Sigmoid colon (tissue), 7 donors: ENCODE data around the gene MBNL1. TPM values are rescaled to one million over a fixed set of nuclear protein-coding genes. Genes with fewer than 3 reads are reported as not detected.

Source experiments
- DNase-seq: peaks from one replicate; pipeline ENCODE4 v3.0.0-alpha.2; 2019
- H3K27ac ChIP-seq, 4 donors: fragments of 200-600 bp; sonication (generic); one replicate each; pipeline ENCODE4 v1.5.1; 2016 to 2019; ENCODE audit warnings: mild to moderate bottlenecking in 1 of 4
- H3K27me3 ChIP-seq, 3 donors: fragments of 200-600 bp; sonication (generic); one replicate each; pipeline ENCODE4 v1.5.1; 2019; ENCODE audit warnings: mild to moderate bottlenecking in 1 of 3
- H3K36me3 ChIP-seq, 4 donors: fragments of 200-600 bp; sonication (generic); one replicate each; pipeline ENCODE4 v1.5.1; 2016 to 2019
- H3K4me1 ChIP-seq, 4 donors: fragments of 200-600 bp; sonication (generic); one replicate each; pipeline ENCODE4 v1.5.1; 2017 to 2019
- H3K4me3 ChIP-seq, 4 donors: fragments of 200-600 bp; sonication (generic); one replicate each; pipeline ENCODE4 v1.5.1; 2017 to 2019; ENCODE audit warnings: mild to moderate bottlenecking in 2 of 4, moderate library complexity in 1 of 4
- H3K9me3 ChIP-seq, 4 donors: fragments of 200-600 bp in 3 of 4; sonication (generic) in 3 of 4; one replicate each; pipeline versions ENCODE4 v1.5.1 to v1.6.1; 2013 to 2019
- CTCF ChIP-seq, 4 experiments: fragments of 450-650 bp in 3 of 4; fragments of 200-600 bp in 1 of 4; IDR thresholded peaks; one replicate each; pipeline ENCODE4 v1.5.1; 2016 to 2019; ENCODE audit warnings: antibody characterized with exemption in 4 of 4, mild to moderate bottlenecking in 3 of 4, moderate library complexity in 2 of 4
- EP300 ChIP-seq, 4 donors: sonication (generic); formaldehyde crosslinking; IDR thresholded peaks; one replicate each; pipeline ENCODE4 v1.6.1; 2017; ENCODE audit warnings: antibody characterized with exemption in 4 of 4
- POLR2A ChIP-seq, 2 donors: fragments of 450-650 bp; IDR thresholded peaks; one replicate each; pipeline ENCODE4 v1.6.1; 2016; ENCODE audit warnings: antibody characterized with exemption in 2 of 2, mild to moderate bottlenecking in 2 of 2, moderate library complexity in 2 of 2
- POLR2AphosphoS5 ChIP-seq, 4 donors: sonication (generic); formaldehyde crosslinking; IDR thresholded peaks; one replicate each; pipeline ENCODE4 v1.6.1; 2017; ENCODE audit warnings: antibody characterized with exemption in 4 of 4
- WGBS, 2 donors: extraction: QIAGEN DNeasy Blood & Tissue Kit; methylation state at CpG; one replicate each; pipeline ENCODE4 v1.1.7; 2013; 5-methylcytosine and 5-hydroxymethylcytosine counted together
- intact Hi-C: fragments of 100-400 bp; cut with DNase I; formaldehyde crosslinking; loops from one replicate; pipeline ENCODE4 v1.15.1; 2023
- polyA plus RNA-seq, 3 donors: library from polyadenylated mRNA; stranded (reverse); fragments of 200-250 nt; gene quantifications; one replicate each; pipeline ENCODE4 v1.2.3, GENCODE V29; 2013
- total RNA-seq, 4 donors: library from RNA; depleted of rRNA; stranded (reverse); fragments of >200 nt; gene quantifications; one replicate each; pipeline ENCODE4 v1.1.0, GENCODE V29; 2016
- donor health status: healthy with polysubstance abuse.
- donor health status: Bipolar disorder and iron deficiency.
- donor health status: healthy.

MBNL1 gene
- total and polyA plus RNA-seq, 7 donors: 60.5 to 898 (median 602) TPM

GRCh38 chr3:152278756-152279427 is 10.2 kb downstream of the MBNL1 start:
- Histone ChIP-seq H3K27me3 (no peaks in the 10 kb centered on the region), H3K4me1 (peaks cover 0 to 100% (median 93%) of the 10 kb centered on the region in 4 donors), H3K36me3 (no peaks in the 10 kb centered on the region), H3K27ac (peak overlapping the region; percentile 98 to 99 (median 99)), H3K9me3 (no peaks in the 10 kb centered on the region), H3K4me3 (no peak overlapping the region)
- intact Hi-C loops: no loop called here
- no peak for TF ChIP-seq POLR2A (IDR thresholded peaks at IDR 0.05)
- no peak for TF ChIP-seq CTCF (IDR thresholded peaks at IDR 0.05)
- no peak for TF ChIP-seq POLR2AphosphoS5 (IDR thresholded peaks at IDR 0.05)
- TF ChIP-seq EP300 (IDR thresholded peaks at IDR 0.05): no peak
- 62 to 73% methylated on average over 6 of the region's 6 CpGs for WGBS, 2 donors
- no peak for DNase-seq

- Histone ChIP-seq H3K27me3 (no peaks in the 10 kb centered on the region), H3K9me3 (no peaks in the 10 kb centered on the region), H3K4me1 (peaks cover 0 to 100% (median 93%) of the 10 kb centered on the region in 4 donors), H3K4me3 (peak overlapping the region in 1 of 4 donors; percentile 3), H3K36me3 (no peaks in the 10 kb centered on the region), H3K27ac (peak overlapping the region; percentile 98 to 99 (median 99))
- no peak for DNase-seq
- WGBS, 2 donors: 68 to 85% methylated on average over 3 of the region's 3 CpGs
- TF ChIP-seq POLR2AphosphoS5 (IDR thresholded peaks at IDR 0.05): no peak
- no peak for TF ChIP-seq POLR2A (IDR thresholded peaks at IDR 0.05)
- TF ChIP-seq EP300 (IDR thresholded peaks at IDR 0.05): no peak
- no peak for TF ChIP-seq CTCF (IDR thresholded peaks at IDR 0.05)
- intact Hi-C loops: no loop called here
These were observed 10.8 kb downstream of the MBNL1 start for GRCh38 chr3:152279479-152279878.

- H3K27me3 ChIP-seq: no peaks in the 10 kb centered on the region
- no peak for TF ChIP-seq POLR2AphosphoS5 (IDR thresholded peaks at IDR 0.05)
- TF ChIP-seq EP300 (IDR thresholded peaks at IDR 0.05): no peak
- TF ChIP-seq POLR2A (IDR thresholded peaks at IDR 0.05): no peak
- no peak for TF ChIP-seq CTCF (IDR thresholded peaks at IDR 0.05)
- H3K36me3 ChIP-seq: no peaks in the 10 kb centered on the region
- H3K4me1 ChIP-seq: peaks cover 0 to 98% (median 90%) of the 10 kb centered on the region in 4 donors
- no peaks in the 10 kb centered on the region for H3K9me3 ChIP-seq
- peak overlapping the region in 1 of 4 donors; percentile 3 for H3K4me3 ChIP-seq
- peak overlapping the region; percentile 27 to 99 (median 98) for H3K27ac ChIP-seq
- intact Hi-C loops: no loop called here
- 36 to 68% methylated on average over 3 of the region's 3 CpGs for WGBS, 2 donors
- DNase-seq: no peak
These were observed 11.8 kb downstream of the MBNL1 start for GRCh38 chr3:152280539-152280938.

- H3K4me3 ChIP-seq: no peak overlapping the region
- no peaks in the 10 kb centered on the region for H3K9me3 ChIP-seq
- WGBS, 2 donors: 54 to 73% methylated on average over 2 of the region's 2 CpGs
- H3K27ac ChIP-seq: peak overlapping the region; percentile 27 to 99 (median 78)
- no peaks in the 10 kb centered on the region for H3K27me3 ChIP-seq
- no peaks in the 10 kb centered on the region for H3K36me3 ChIP-seq
- no peak for TF ChIP-seq POLR2AphosphoS5 (IDR thresholded peaks at IDR 0.05)
- TF ChIP-seq EP300 (IDR thresholded peaks at IDR 0.05): no peak
- no peak for TF ChIP-seq POLR2A (IDR thresholded peaks at IDR 0.05)
- TF ChIP-seq CTCF (IDR thresholded peaks at IDR 0.05): no peak
- no peak for DNase-seq
- intact Hi-C loops: no loop called here
- H3K4me1 ChIP-seq: peaks cover 0 to 96% (median 87%) of the 10 kb centered on the region in 4 donors
These were observed 12.5 kb downstream of the MBNL1 start for GRCh38 chr3:152281133-152281713.
